Neutrophil (primary cell): ENCODE measurements around the gene GARS1.

Source experiments
- H3K27ac ChIP-seq: fragments of 200-600 bp; sonication (generic); 2 replicates; pipeline ENCODE4 v1.5.1; 2016; ENCODE audit warnings: mild to moderate bottlenecking, moderate library complexity
- H3K27me3 ChIP-seq: fragments of 200-600 bp; sonication (generic); 2 replicates; pipeline ENCODE4 v1.6.0; 2016; ENCODE audit warnings: mild to moderate bottlenecking
- H3K36me3 ChIP-seq: fragments of 200-600 bp; sonication (generic); 2 replicates; pipeline ENCODE4 v1.5.1; 2017
- H3K4me1 ChIP-seq, 2 experiments: fragments of 200-600 bp in 1 of 2; sonication (generic) in 1 of 2; 1 replicate in 1 of 2; 2 replicates in 1 of 2; pipeline versions ENCODE4 v1.5.1 to v1.6.1; 2013 to 2016; ENCODE audit warnings: low read depth in 1 of 2, low read length in 1 of 2, mild to moderate bottlenecking in 1 of 2, moderate library complexity in 1 of 2; ENCODE audit not compliant: control insufficient read depth in 1 of 2, insufficient read depth in 1 of 2
- H3K4me3 ChIP-seq, 2 experiments: fragments of 200-600 bp in 1 of 2; sonication (generic) in 1 of 2; 1 replicate in 1 of 2; 2 replicates in 1 of 2; pipeline ENCODE4 v1.5.1; 2013 to 2016; ENCODE audit warnings: low read depth in 1 of 2, low read length in 1 of 2, mild to moderate bottlenecking in 1 of 2, moderate library complexity in 1 of 2
- H3K9me3 ChIP-seq: fragments of 200-600 bp; sonication (generic); 2 replicates; pipeline ENCODE4 v1.5.1; 2016
- TF ChIP-seq, protein P1 (sequence below): fragments of 200-600 bp; sonication (generic); IDR thresholded peaks from 2 replicates; pipeline ENCODE4 v1.5.1; 2016; ENCODE audit warnings: antibody characterized with exemption

Gene GARS1

DNA sequence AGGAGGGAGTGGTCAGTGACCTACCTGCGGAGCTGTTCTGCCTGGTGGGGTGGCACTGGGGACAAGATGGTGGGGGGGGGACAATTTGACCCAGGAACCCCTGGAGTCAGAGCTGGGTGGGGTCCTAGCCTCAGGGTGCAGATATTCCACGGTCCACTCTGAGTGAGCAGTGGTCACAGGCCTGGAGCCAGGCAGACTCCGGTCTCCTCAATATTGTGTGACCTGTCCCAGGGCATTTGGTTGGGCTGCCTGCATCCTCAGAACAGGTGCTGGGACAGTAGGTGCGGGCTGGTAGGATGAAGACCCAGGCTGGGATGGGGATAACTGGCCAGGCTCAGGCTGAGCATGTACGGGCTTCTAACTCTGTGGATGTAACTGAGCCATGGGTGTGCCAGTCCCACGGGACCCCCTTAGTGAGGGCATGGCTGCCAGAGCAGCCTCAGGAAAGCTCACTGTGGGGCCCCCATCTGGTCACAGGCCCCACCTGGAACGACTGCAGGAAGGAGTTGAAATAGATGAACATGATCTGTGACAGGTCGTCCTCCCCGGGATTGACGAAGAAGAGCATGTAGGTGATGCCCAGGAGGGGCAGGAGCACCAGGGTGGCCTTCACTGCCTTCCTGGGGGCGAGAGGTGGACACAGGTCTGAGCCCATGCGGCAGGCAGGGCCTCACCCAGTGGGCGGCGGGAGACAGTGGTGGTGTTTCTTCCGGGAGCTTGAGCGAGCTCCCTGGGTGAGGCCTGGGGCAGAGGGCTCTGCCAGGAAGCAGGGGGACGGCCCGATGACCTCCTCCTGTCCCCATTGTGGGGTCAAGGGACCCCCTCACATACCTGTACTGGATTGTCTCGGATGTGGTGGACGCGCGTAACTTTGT is 60.7 kb downstream of the GARS1 start:
- Histone ChIP-seq H3K36me3 (no peaks in the 10 kb centered on the region), H3K27me3 (no peaks in the 10 kb centered on the region), H3K4me3 (no peak overlapping the region), H3K9me3 (no peaks in the 10 kb centered on the region), H3K4me1 (no peaks in the 10 kb centered on the region), H3K27ac (no peak overlapping the region)
- TF ChIP-seq, protein P1, sequence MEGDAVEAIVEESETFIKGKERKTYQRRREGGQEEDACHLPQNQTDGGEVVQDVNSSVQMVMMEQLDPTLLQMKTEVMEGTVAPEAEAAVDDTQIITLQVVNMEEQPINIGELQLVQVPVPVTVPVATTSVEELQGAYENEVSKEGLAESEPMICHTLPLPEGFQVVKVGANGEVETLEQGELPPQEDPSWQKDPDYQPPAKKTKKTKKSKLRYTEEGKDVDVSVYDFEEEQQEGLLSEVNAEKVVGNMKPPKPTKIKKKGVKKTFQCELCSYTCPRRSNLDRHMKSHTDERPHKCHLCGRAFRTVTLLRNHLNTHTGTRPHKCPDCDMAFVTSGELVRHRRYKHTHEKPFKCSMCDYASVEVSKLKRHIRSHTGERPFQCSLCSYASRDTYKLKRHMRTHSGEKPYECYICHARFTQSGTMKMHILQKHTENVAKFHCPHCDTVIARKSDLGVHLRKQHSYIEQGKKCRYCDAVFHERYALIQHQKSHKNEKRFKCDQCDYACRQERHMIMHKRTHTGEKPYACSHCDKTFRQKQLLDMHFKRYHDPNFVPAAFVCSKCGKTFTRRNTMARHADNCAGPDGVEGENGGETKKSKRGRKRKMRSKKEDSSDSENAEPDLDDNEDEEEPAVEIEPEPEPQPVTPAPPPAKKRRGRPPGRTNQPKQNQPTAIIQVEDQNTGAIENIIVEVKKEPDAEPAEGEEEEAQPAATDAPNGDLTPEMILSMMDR = no peak

DNA sequence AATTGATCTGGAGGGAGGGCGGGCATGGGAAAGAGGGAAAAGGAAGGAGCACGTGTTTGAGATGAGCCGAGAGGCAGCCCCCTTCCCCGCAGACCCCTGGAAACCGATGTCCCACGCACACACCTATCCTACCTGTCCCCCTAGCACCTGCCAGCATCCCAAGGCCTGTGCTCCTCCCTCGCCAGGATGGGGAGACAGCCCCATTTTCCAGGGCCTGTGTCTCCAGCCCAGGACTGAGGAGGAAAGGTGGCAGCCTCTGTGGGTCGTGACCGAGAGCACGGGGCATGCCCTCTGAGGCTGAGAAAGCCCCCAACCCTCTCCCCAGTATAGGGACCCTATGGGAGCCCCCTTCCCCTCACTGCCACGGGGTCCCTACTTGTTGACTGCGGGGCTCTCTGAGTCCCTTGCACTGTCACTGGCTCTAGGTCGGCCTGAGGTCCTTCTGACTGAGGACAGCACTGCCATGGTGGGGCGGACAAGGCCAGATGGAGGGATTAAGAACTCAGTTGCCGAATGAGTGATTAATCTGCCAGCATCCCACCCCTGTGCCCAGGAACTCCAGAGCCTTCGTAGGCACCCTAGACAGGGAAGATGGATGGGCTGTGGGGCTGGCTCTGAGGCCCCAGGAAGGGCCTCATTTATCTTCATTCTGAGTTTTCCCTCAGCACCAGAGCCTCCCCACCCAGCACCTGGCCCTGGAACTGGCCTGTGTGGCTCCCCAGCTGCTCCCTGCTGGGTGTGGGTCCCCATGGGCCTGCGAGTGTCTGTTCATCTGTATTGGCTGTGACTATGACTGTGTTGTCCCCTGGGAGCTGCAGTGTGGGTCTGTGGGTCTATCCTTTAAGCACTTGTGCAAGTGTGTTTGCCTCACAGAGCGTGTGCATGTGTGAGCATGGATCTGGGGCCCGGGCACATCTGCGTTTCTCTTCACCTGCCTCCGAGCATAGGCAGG is 61.6 kb downstream of the GARS1 start:
- Histone ChIP-seq H3K27ac (no peak overlapping the region), H3K4me3 (no peak overlapping the region), H3K27me3 (no peaks in the 10 kb centered on the region), H3K4me1 (no peaks in the 10 kb centered on the region), H3K36me3 (no peaks in the 10 kb centered on the region), H3K9me3 (no peaks in the 10 kb centered on the region)
- TF ChIP-seq, protein P1 = no peak

DNA sequence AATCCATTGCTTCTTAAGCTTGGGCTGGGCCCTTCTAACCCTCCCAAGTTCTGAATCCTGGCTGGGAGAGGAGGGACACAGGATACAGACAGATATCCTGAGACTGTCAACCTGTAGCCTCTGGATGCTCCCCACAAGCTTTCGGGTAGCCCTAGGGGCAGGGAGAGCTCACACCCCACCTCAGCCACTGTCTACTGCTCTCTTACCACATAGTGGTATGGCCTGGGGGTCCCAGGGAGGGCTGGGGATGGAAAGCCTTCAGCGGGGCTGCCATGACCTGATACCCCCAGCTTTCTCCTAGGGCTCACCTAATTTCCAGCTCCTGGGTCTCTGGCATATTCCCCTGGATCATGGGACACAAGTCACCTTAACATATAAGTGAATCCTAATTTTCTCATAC is 62.5 kb downstream of the GARS1 start:
- Histone ChIP-seq H3K4me1 (no peaks in the 10 kb centered on the region), H3K4me3 (no peak overlapping the region), H3K36me3 (no peaks in the 10 kb centered on the region), H3K27ac (no peak overlapping the region), H3K27me3 (no peaks in the 10 kb centered on the region), H3K9me3 (no peaks in the 10 kb centered on the region)
- TF ChIP-seq, protein P1 = no peak

DNA sequence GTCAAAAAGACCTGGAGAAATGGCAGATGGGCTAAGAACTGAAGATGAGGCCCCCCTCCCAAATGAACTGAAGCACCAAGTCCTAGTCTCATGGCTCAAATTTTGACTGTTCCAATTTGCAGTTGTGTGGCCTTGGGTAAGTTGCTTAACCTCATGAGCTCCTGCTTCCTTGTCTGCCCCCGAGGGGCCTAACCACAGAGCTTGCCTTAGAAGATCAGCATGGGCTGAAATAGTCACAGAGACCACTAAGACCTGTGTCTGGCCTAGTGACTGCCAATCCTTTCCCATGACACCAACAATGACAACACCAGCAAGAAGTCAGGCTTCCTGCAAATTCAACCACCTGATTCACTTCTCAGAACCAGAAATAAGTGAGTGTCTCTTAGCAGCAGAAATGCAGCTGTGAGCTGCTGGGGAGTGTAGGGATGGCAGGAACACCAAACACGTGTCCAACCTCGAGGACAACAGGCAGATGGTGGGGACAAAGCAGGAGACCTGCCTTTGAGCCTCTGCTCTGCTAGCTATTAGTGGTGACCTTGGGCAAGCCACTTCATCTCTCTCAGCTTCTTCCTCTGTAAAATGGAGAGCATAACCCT is 63.9 kb downstream of the GARS1 start:
- no peak overlapping the region for H3K27ac ChIP-seq
- H3K27me3 ChIP-seq = peaks cover 3% of the 10 kb centered on the region
- H3K36me3 ChIP-seq = no peaks in the 10 kb centered on the region
- TF ChIP-seq, protein P1 = no peak
- H3K4me1 ChIP-seq = no peaks in the 10 kb centered on the region
- no peaks in the 10 kb centered on the region for H3K9me3 ChIP-seq
- H3K4me3 ChIP-seq = no peak overlapping the region

DNA sequence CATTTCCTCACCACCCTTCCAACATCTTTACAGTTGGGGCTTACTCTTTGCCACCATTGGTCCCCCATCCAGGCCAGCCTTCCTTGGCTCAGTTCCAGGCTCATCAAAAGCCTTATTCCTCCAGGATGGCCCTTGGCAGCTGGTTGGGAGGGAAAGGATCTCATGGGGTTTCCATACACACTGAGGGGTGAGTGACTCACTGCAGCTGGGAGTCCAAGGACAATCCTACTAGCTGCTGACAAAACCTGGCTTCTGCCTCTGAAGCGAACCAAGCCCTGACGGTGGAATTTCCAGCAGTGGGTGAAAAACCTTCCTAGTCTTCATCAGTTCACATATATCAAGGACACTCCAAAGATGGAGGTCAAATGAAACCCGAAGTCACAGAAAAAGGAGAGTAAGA is 64.6 kb downstream of the GARS1 start:
- no peaks in the 10 kb centered on the region for H3K36me3 ChIP-seq
- TF ChIP-seq, protein P1 = no peak
- no peaks in the 10 kb centered on the region for H3K4me1 ChIP-seq
- peaks cover 8% of the 10 kb centered on the region for H3K27me3 ChIP-seq
- H3K4me3 ChIP-seq = no peak overlapping the region
- H3K9me3 ChIP-seq = no peaks in the 10 kb centered on the region
- no peak overlapping the region for H3K27ac ChIP-seq
